ENCODE data around the gene CCDC71. TPM values are rescaled to one million over a fixed set of nuclear protein-coding genes. Genes with fewer than 3 reads are reported as not detected.

CCDC71 gene
- total and polyA plus RNA-seq, 9 of the 15 experiments (the other 6 are each of a cell fraction or from before 2014, with no cell fraction given), result 0.13 to 19.3 (median 14.3) TPM

- intact Hi-C loops (cut with micrococcal nuclease), result loop anchor here (5.0 kb wide), 1 partner anchor 170 kb away; no protein-coding TSS in a partner anchor
- WGBS (ENCODE audit: insufficient coverage, low coverage, missing lambda C conversion rate), result 33% methylated on average over 1 of the region's 1 CpG
- in situ Hi-C loops (cut with MboI), result loop anchor here (25.0 kb wide), 1 partner anchor 280 kb away; the partner anchor contains the start of gene NICN1
- ChIA-PET CTCF (ENCODE audit: low intra/inter-chr PET ratio) (no interaction called here), POLR2A (no interaction called here)
- Histone ChIP-seq H3K9me1 (ENCODE audit: control insufficient read depth, insufficient read depth, low read length) (no peaks in the 10 kb centered on the region), H3K9me3 (replicated peaks; ENCODE audit: control insufficient read depth, insufficient read depth, low read depth, low read length) (no peaks in the 10 kb centered on the region), H3K4me3 (no peak overlapping the region), H3K79me2 (ENCODE audit: control insufficient read depth, insufficient read depth, low read length) (no peaks in the 10 kb centered on the region), H3K4me1 (replicated peaks in 1 of 2; ENCODE audit: control insufficient read depth in 2 of 2, insufficient read depth in 2 of 2, low read length in 2 of 2) (no peaks in the 10 kb centered on the region; a peak in 1 of 5 replicates), H3K4me2 (ENCODE audit: insufficient read depth, low read length) (no peak overlapping the region), H4K20me1 (replicated peaks; ENCODE audit: control insufficient read depth, insufficient read depth, low read length) (no peaks in the 10 kb centered on the region), H3K27me3 (ENCODE audit: control insufficient read depth in 2 of 2, insufficient read depth in 2 of 2, low read length in 2 of 2) (no peaks in the 10 kb centered on the region), H3K27ac (ENCODE audit: extremely low read depth, low read depth, low read length) (no peak overlapping the region), H3K9ac (ENCODE audit: insufficient read depth in 1 of 2, low read depth in 2 of 2, low read length in 2 of 2) (no peak overlapping the region), H2AFZ (ENCODE audit: low read depth, low read length) (no peak overlapping the region), H3K36me3 (ENCODE audit: control insufficient read depth, insufficient read depth, low read length) (peaks cover 6% of the 10 kb centered on the region; the same call in 1 of the 3 replicates)
- DNase-seq (ENCODE audit: extremely low read depth in 1 of 4, low spot score in 3 of 4) (no peak), ATAC-seq (no peak), FAIRE-seq (no peak)
- no TSS peak for BruUV-seq (replicated peaks)
- no peak for TF ChIP-seq CAMTA2 (CRISPR knock-in tag; conservative IDR thresholded peaks at IDR 0.05)
- TF ChIP-seq ZNF592 (IDR thresholded peaks at IDR 0.05), result no peak
- no peak for TF ChIP-seq MTF1 (CRISPR knock-in tag; IDR thresholded peaks at IDR 0.05; ENCODE audit: borderline replicate concordance)
- TF ChIP-seq MYBL2 (IDR thresholded peaks at IDR 0.05; ENCODE audit: low read depth), result no peak
- TF ChIP-seq MYBL2 (CRISPR knock-in tag; IDR thresholded peaks at IDR 0.05; ENCODE audit: borderline replicate concordance), result no peak
Measured at GRCh38 chr3:49157289-49157688, 8.8 kb downstream of the CCDC71 start.
